B cell (primary cell): ENCODE measurements around the gene TCF7L2. TPM values are rescaled to one million over a fixed set of nuclear protein-coding genes. Genes with fewer than 3 reads are reported as not detected.

Experiments
- ATAC-seq: fragments of 200-7000 bp; cut with Tn5 transposase; one replicate; pipeline ENCODE4 v1.10.0; 2021; ENCODE audit warnings: low read depth, mild to moderate bottlenecking, moderate number of reproducible peaks, moderate library complexity
- CTCF ChIA-PET: fragments of 350-600 bp; sonication (Branson Sonifier 250); formaldehyde crosslinking; loops from one replicate; lab custom pipeline; 2021; ENCODE audit warnings: antibody characterized with exemption, inconsistent platforms; lab: Charles Lee
- POLR2A ChIA-PET: fragments of 350-600 bp; sonication (Branson Sonifier 250); formaldehyde crosslinking; loops from one replicate; lab custom pipeline; 2021; ENCODE audit warnings: antibody characterized with exemption; lab: Charles Lee
- DNase-seq: peaks from one replicate; pipeline ENCODE4 v3.0.0; 2013
- H2AFZ ChIP-seq: 2 replicates; pipeline ENCODE4 v1.6.1; 2012; ENCODE audit warnings: mild to moderate bottlenecking, low read depth, low read length; ENCODE audit not compliant: insufficient read depth, poor library complexity, severe bottlenecking
- H3K27ac ChIP-seq, 2 donors: 1 replicate in 1 of 2; 2 replicates in 1 of 2; pipeline ENCODE4 v1.5.1; 2012 to 2013; ENCODE audit warnings: low read length in 2 of 2, mild to moderate bottlenecking in 2 of 2, moderate library complexity in 1 of 2
- H3K27me3 ChIP-seq, 4 experiments: fragments of 200-600 bp in 1 of 4; sonication (generic) in 1 of 4; replicated peaks in 1 of 4; 1 replicate in 2 of 4; 2 replicates in 2 of 4; pipeline versions ENCODE4 v1.6.1 to v1.7.0; 2013 to 2016; ENCODE audit warnings: low read length in 3 of 4, mild to moderate bottlenecking in 2 of 4, mixed read lengths in 1 of 4, moderate library complexity in 1 of 4; ENCODE audit not compliant: insufficient read depth in 4 of 4, control insufficient read depth in 3 of 4; ENCODE audit errors: control extremely low read depth in 1 of 4
- H3K36me3 ChIP-seq, 2 experiments: replicated peaks in 1 of 2; 1 replicate in 1 of 2; 2 replicates in 1 of 2; pipeline versions ENCODE4 v1.6.1 to v1.7.1; 2013; ENCODE audit warnings: low read length in 1 of 2; ENCODE audit not compliant: insufficient read depth in 2 of 2, control insufficient read depth in 1 of 2; ENCODE audit errors: control extremely low read depth in 1 of 2, extremely low read depth in 1 of 2
- H3K4me1 ChIP-seq, 2 donors: fragments of 200-600 bp in 1 of 2; sonication (generic) in 1 of 2; 1 replicate in 1 of 2; 2 replicates in 1 of 2; pipeline versions ENCODE4 v1.5.1 to v1.6.1; 2013 to 2017; ENCODE audit warnings: low read length in 2 of 2; ENCODE audit not compliant: control insufficient read depth in 2 of 2, insufficient read depth in 2 of 2
- H3K4me2 ChIP-seq: replicated peaks from 2 replicates; pipeline ENCODE3; 2012; ENCODE audit warnings: mild to moderate bottlenecking, low read depth, low read length; ENCODE audit not compliant: poor library complexity, severe bottlenecking
- H3K4me3 ChIP-seq, 5 experiments: fragments of 200-600 bp in 1 of 5; sonication (generic) in 1 of 5; 1 replicate in 3 of 5; 2 replicates in 2 of 5; pipeline versions ENCODE4 v1.5.1 to v1.7.0; 2011 to 2016; ENCODE audit warnings: low read length in 4 of 5, mild to moderate bottlenecking in 4 of 5, low read depth in 2 of 5, control low read depth in 1 of 5, moderate library complexity in 1 of 5; ENCODE audit not compliant: insufficient read depth in 1 of 5; ENCODE audit errors: control extremely low read depth in 1 of 5, extremely low read depth in 1 of 5
- H3K79me2 ChIP-seq: fragments of 200-600 bp; sonication (generic); one replicate; pipeline ENCODE4 v1.6.0; 2016; ENCODE audit warnings: low read length; ENCODE audit not compliant: control insufficient read depth, insufficient read depth
- H3K9ac ChIP-seq: fragments of 200-600 bp; sonication (generic); 2 replicates; pipeline ENCODE4 v1.6.1; 2017; ENCODE audit warnings: mild to moderate bottlenecking, low read length, moderate library complexity
- H3K9me3 ChIP-seq, 3 donors: one replicate each; pipeline versions ENCODE4 v1.6.1 to v1.7.1; 2013; ENCODE audit warnings: low read length in 2 of 3; ENCODE audit not compliant: control insufficient read depth in 2 of 3, insufficient read depth in 1 of 3; ENCODE audit errors: control extremely low read depth in 1 of 3
- H4K20me1 ChIP-seq: 2 replicates; pipeline ENCODE4 v1.6.0; 2012; ENCODE audit warnings: mild to moderate bottlenecking, low read length; ENCODE audit not compliant: insufficient read depth, control insufficient read depth, poor library complexity, severe bottlenecking
- H3K27ac Mint-ChIP-seq: one replicate; pipeline ENCODE4 v1.8.0; 2021; ENCODE audit warnings: mixed read lengths
- H3K27me3 Mint-ChIP-seq: one replicate; pipeline ENCODE4 v1.8.0; 2021; ENCODE audit warnings: mixed read lengths
- H3K4me1 Mint-ChIP-seq: one replicate; pipeline ENCODE4 v1.8.0; 2021; ENCODE audit warnings: mixed read lengths
- H3K4me3 Mint-ChIP-seq: one replicate; pipeline ENCODE4 v1.8.0; 2021; ENCODE audit warnings: mixed read lengths
- H3K9me3 Mint-ChIP-seq: one replicate; pipeline ENCODE4 v1.8.0; 2022; ENCODE audit warnings: mixed read lengths; ENCODE audit not compliant: insufficient read depth
- CTCF ChIP-seq: fragments of 200-600 bp; IDR thresholded peaks from one replicate; pipeline ENCODE4 v1.8.0; 2022; ENCODE audit warnings: antibody characterized with exemption, mild to moderate bottlenecking
- EZH2 ChIP-seq: IDR thresholded peaks from 2 replicates; pipeline ENCODE4 v1.6.1; 2012; ENCODE audit warnings: borderline replicate concordance, low read depth, mild to moderate bottlenecking, moderate library complexity, low read length; ENCODE audit not compliant: insufficient read depth, poor library complexity, severe bottlenecking
- WGBS: methylation state at CpG from one replicate; pipeline ENCODE4 v1.1.5; 2013; ENCODE audit warnings: missing lambda C conversion rate; ENCODE audit not compliant: insufficient coverage; 5-methylcytosine and 5-hydroxymethylcytosine counted together
- intact Hi-C: fragments of 100-400 bp; cut with micrococcal nuclease; formaldehyde crosslinking; loops from one replicate; pipeline ENCODE4 v1.10.0; 2022
- polyA plus RNA-seq: library from polyadenylated mRNA; depleted of rRNA; stranded (reverse); fragments of >200 nt; gene quantifications from 2 replicates; pipeline ENCODE4 v1.2.3, GENCODE V29; 2012
- total RNA-seq, 2 donors: library from RNA; stranded (reverse); fragments of 120-200 nt in 1 of 2; gene quantifications; 1 replicate in 1 of 2; 2 replicates in 1 of 2; pipeline versions ENCODE4 v1.2.3 to v1.2.4, GENCODE V29; 2013 to 2022

TCF7L2 gene
- total and polyA plus RNA-seq, 2 donors (not counting 1 experiment from before 2014, with no cell fraction given), result 0.48 to 1.1 TPM

GRCh38 chr10:112989826-112990225, 39.8 kb downstream of the TCF7L2 start:
- H3K79me2 ChIP-seq, result no peaks in the 10 kb centered on the region
- TF ChIP-seq EZH2 (no peak), CTCF (no peak)
- H3K4me1 ChIP-seq, result peaks cover 12% of the 10 kb centered on the region in 2 donors
- H3K4me1 Mint-ChIP-seq, result peaks cover 8% of the 10 kb centered on the region
- H3K4me3 Mint-ChIP-seq, result no peak overlapping the region
- ChIA-PET POLR2A (no interaction called here), CTCF (no interaction called here)
- no peak overlapping the region for H2AFZ ChIP-seq
- no peaks in the 10 kb centered on the region for H3K9me3 ChIP-seq
- intact Hi-C loops, result no loop called here
- ATAC-seq (no peak), DNase-seq (no peak)
- peaks cover 66% of the 10 kb centered on the region for H3K27me3 Mint-ChIP-seq
- H4K20me1 ChIP-seq, result no peaks in the 10 kb centered on the region
- H3K9me3 Mint-ChIP-seq, result no peaks in the 10 kb centered on the region
- peaks cover 0 to 59% (median 43%) of the 10 kb centered on the region in 4 experiments for H3K27me3 ChIP-seq
- H3K4me3 ChIP-seq, result no peak overlapping the region
- H3K27ac Mint-ChIP-seq, result no peak overlapping the region
- no peak overlapping the region for H3K27ac ChIP-seq
- H3K9ac ChIP-seq, result no peak overlapping the region
- WGBS, result no CpG with 5 or more reads among the region's 5 CpGs
- no peaks in the 10 kb centered on the region for H3K36me3 ChIP-seq
- H3K4me2 ChIP-seq, result no peak overlapping the region

DNA sequence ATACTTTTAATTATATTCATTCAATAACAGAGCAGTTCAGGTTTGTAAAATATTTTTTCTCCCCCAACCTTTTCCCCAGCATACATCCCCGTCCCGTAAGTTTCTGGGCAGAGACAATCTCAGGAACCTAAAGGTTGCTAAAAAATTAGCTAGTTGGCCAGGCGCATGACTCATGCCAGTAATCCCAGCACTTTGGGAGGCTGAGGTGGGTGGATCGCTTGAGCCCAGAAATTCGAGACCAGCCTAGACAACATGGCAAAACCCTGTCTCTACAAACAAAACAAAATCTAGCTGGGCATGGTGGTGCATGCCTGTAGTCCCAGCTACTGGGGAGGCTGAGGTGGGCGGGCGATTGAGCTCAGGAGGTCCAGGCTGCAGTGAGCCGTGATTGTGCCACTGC, 40.2 kb downstream of the TCF7L2 start:
- no peak for ATAC-seq
- Histone ChIP-seq H3K36me3 (no peaks in the 10 kb centered on the region), H3K4me2 (no peak overlapping the region), H3K4me3 (no peak overlapping the region), H3K9ac (no peak overlapping the region), H3K27me3 (peaks cover 0 to 55% (median 39%) of the 10 kb centered on the region in 4 experiments), H3K9me3 (no peaks in the 10 kb centered on the region), H3K79me2 (no peaks in the 10 kb centered on the region), H3K27ac (no peak overlapping the region), H2AFZ (no peak overlapping the region), H3K4me1 (peaks cover 12% of the 10 kb centered on the region in 2 donors), H4K20me1 (no peaks in the 10 kb centered on the region)
- DNase-seq, result no peak
- TF ChIP-seq CTCF (no peak), EZH2 (no peak)
- no peak overlapping the region for H3K27ac Mint-ChIP-seq
- peaks cover 8% of the 10 kb centered on the region for H3K4me1 Mint-ChIP-seq
- no peaks in the 10 kb centered on the region for H3K9me3 Mint-ChIP-seq
- ChIA-PET CTCF (no interaction called here), POLR2A (no interaction called here)
- 100% methylated on average over 2 of the region's 8 CpGs for WGBS
- H3K4me3 Mint-ChIP-seq, result no peak overlapping the region
- intact Hi-C loops, result no loop called here
- peaks cover 66% of the 10 kb centered on the region for H3K27me3 Mint-ChIP-seq
